ENCODE data around the gene XRCC6. TPM values are rescaled to one million over a fixed set of nuclear protein-coding genes. Genes with fewer than 3 reads are reported as not detected.

XRCC6 gene
- total and polyA plus RNA-seq, 9 of the 15 experiments (the other 6 are each of a cell fraction or from before 2014, with no cell fraction given) = 151 to 440 (median 318) TPM

- TF ChIP-seq GTF2E2 (tag; IDR thresholded peaks at IDR 0.05) = peak; percentile 94
- TF ChIP-seq, protein P1, sequence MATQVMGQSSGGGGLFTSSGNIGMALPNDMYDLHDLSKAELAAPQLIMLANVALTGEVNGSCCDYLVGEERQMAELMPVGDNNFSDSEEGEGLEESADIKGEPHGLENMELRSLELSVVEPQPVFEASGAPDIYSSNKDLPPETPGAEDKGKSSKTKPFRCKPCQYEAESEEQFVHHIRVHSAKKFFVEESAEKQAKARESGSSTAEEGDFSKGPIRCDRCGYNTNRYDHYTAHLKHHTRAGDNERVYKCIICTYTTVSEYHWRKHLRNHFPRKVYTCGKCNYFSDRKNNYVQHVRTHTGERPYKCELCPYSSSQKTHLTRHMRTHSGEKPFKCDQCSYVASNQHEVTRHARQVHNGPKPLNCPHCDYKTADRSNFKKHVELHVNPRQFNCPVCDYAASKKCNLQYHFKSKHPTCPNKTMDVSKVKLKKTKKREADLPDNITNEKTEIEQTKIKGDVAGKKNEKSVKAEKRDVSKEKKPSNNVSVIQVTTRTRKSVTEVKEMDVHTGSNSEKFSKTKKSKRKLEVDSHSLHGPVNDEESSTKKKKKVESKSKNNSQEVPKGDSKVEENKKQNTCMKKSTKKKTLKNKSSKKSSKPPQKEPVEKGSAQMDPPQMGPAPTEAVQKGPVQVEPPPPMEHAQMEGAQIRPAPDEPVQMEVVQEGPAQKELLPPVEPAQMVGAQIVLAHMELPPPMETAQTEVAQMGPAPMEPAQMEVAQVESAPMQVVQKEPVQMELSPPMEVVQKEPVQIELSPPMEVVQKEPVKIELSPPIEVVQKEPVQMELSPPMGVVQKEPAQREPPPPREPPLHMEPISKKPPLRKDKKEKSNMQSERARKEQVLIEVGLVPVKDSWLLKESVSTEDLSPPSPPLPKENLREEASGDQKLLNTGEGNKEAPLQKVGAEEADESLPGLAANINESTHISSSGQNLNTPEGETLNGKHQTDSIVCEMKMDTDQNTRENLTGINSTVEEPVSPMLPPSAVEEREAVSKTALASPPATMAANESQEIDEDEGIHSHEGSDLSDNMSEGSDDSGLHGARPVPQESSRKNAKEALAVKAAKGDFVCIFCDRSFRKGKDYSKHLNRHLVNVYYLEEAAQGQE (IDR thresholded peaks at IDR 0.05; ENCODE audit: borderline replicate concordance) = no peak
- TF ChIP-seq, protein P1 (CRISPR knock-in tag; IDR thresholded peaks at IDR 0.05; ENCODE audit: low read depth) = no peak
- peak; percentile 91 for TF ChIP-seq POLR2A (conservative IDR thresholded peaks at IDR 0.05)
- no peak for TF ChIP-seq ZNF280A (IDR thresholded peaks at IDR 0.05; ENCODE audit: low read depth, partially characterized antibody)
- TF ChIP-seq ETV1 (tag; conservative IDR thresholded peaks at IDR 0.05; ENCODE audit: low read depth) = peak; percentile 91
- TF ChIP-seq, protein P2, sequence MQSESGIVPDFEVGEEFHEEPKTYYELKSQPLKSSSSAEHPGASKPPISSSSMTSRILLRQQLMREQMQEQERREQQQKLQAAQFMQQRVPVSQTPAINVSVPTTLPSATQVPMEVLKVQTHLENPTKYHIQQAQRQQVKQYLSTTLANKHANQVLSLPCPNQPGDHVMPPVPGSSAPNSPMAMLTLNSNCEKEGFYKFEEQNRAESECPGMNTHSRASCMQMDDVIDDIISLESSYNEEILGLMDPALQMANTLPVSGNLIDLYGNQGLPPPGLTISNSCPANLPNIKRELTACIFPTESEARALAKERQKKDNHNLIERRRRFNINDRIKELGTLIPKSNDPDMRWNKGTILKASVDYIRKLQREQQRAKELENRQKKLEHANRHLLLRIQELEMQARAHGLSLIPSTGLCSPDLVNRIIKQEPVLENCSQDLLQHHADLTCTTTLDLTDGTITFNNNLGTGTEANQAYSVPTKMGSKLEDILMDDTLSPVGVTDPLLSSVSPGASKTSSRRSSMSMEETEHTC (IDR thresholded peaks at IDR 0.05) = no peak
These were observed 67.5 kb downstream of the XRCC6 start, which contains the start of gene SNU13 (continued) for GRCh38 chr22:41688365-41689211.

Data from K562 (cell line).